GM23248 (cell line): Measurements from ENCODE around the gene TEX28.
"Not testable (repeated sequence)": the region's sequence is repeated elsewhere in the genome, so short reads cannot be mapped to it uniquely, and the experiment has no call there.

Experiments
- EZH2 ChIP-seq: fragments of 200-600 bp; sonication (generic); IDR thresholded peaks from 2 replicates; pipeline ENCODE4 v1.6.1; 2018; ENCODE audit warnings: antibody characterized with exemption, mild to moderate bottlenecking; ENCODE audit not compliant: insufficient read depth, poor library complexity, severe bottlenecking
- EZH2phosphoT487 ChIP-seq: fragments of 200-600 bp; sonication (generic); IDR thresholded peaks from 2 replicates; pipeline ENCODE4 v1.6.1; 2018; ENCODE audit warnings: antibody characterized with exemption, moderate library complexity, mild to moderate bottlenecking, low read depth; ENCODE audit not compliant: insufficient read depth

DNA sequence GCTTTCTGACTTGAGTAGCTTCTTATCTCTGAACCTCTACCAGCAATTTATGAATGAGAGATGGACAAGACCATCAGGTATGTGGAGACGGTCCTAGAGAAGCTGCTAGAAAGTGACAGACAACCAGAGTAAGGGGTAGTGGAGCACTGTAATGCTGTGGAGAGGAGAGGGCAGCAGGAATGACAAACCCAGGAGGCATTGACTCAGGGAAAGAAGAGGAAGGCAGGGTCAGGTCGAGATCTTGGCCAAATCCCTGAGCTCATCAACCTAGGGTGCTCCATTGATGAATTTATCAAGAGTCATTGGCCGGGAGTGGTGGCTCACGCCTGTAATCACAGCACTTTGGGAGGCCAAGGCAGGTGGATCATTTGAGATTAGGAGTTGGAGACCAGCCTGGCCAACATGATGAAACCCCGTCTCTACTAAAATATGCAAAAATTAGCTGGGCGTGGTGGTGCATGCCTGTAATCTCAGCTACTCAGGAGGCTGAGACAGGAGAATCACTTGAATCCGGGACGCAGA is 54.9 kb downstream of the TEX28 start:
- not testable (repeated sequence) for TF ChIP-seq EZH2, EZH2phosphoT487
